Stimulated activated naive CD8-positive, alpha-beta T cell treated with anti-CD3 and anti-CD28 coated beads, Interleukin-15, Interleukin-2, amounts not matched to agents 100 ng/mL and 50 ng/mL, for 24 hours (primary cell): ENCODE measurements around the gene CCL23.
"Not testable (repeated sequence)": the region's sequence is repeated elsewhere in the genome, so short reads cannot be mapped to it uniquely, and the experiment has no call there.

Source experiments
- H3K27ac Mint-ChIP-seq: one replicate; pipeline ENCODE4 v1.8.0; 2021; ENCODE audit warnings: mild to moderate bottlenecking, mixed read lengths
- H3K27me3 Mint-ChIP-seq: one replicate; pipeline ENCODE4 v1.8.0; 2021; ENCODE audit warnings: mixed read lengths
- H3K36me3 Mint-ChIP-seq: one replicate; pipeline ENCODE4 v1.8.0; 2021; ENCODE audit warnings: low read depth, mixed read lengths
- H3K4me1 Mint-ChIP-seq: one replicate; pipeline ENCODE4 v1.8.0; 2021; ENCODE audit warnings: low read depth, mixed read lengths
- H3K4me3 Mint-ChIP-seq: one replicate; pipeline ENCODE4 v1.8.0; 2021; ENCODE audit warnings: mild to moderate bottlenecking, mixed read lengths
- H3K9me3 Mint-ChIP-seq: one replicate; pipeline ENCODE4 v1.8.0; 2021; ENCODE audit warnings: mixed read lengths

Gene CCL23

DNA sequence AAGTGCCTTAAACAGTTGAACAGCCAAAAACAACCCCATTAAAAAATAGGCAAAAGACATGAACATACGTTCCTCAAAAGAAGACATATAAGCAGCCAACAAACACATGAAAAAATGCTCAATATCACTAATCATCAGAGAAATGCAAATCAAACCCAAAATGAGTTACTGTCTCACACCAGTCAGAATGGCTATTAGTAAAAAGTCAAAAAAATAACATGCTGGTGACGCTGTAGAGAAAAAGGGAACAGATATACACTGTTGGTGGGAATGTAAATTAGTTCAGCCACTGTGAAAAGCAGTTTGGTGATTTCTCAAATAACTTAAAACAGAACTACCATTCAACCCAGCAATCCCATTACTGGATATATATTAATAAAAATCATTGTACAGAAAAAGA, 22.4 kb downstream of the CCL23 start:
- Mint-ChIP-seq H3K4me1 (peaks cover 17% of the 10 kb centered on the region), H3K27me3 (peaks cover 24% of the 10 kb centered on the region)
- not testable (repeated sequence) for H3K4me3 Mint-ChIP-seq, H3K36me3 Mint-ChIP-seq, H3K9me3 Mint-ChIP-seq, H3K27ac Mint-ChIP-seq

DNA sequence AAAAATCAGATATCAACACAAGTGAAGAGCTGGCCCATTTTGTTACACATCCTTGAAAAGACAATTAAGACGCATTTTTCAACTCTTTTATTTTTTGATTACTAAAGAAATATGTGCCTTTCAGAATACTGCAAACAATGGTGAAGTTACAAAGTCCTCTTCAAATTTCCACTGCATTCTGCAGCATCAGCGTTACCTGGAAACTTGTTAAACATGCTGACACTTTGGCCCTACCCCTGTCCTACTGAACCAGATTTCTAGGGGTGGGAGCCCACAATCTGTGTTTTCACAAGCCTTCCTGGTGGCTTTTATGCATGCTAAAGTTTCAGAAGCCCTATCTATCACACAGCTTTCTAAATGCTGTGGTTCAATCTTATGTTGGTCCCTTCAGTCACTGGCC, 26.7 kb downstream of the CCL23 start:
- Mint-ChIP-seq H3K9me3 (peaks cover 10% of the 10 kb centered on the region), H3K4me1 (peaks cover 3% of the 10 kb centered on the region), H3K36me3 (peaks cover 5% of the 10 kb centered on the region), H3K4me3 (no peak overlapping the region), H3K27ac (no peak overlapping the region), H3K27me3 (peaks cover 25% of the 10 kb centered on the region)

DNA sequence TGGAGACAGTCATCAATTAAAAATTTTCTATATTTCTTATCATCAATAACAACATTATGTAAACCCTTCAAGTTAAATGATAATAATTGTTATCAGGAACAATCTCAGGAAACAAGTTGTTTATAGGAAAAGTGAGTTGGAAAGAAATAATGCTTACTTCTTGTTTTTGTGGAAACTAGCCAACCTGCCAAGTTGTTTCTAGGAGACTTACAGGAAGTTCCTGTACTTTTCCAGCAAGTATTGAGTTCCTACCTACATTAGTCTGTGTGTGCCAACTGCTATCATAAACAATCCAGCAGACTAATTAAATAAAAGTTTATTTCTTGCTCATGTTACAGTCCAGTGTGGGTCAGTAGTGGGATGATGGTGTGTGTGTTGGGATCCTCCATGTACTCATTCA, 29.6 kb downstream of the CCL23 start:
- H3K9me3 Mint-ChIP-seq, result peaks cover 10% of the 10 kb centered on the region
- peaks cover 5% of the 10 kb centered on the region for H3K36me3 Mint-ChIP-seq
- H3K27ac Mint-ChIP-seq, result no peak overlapping the region
- peaks cover 13% of the 10 kb centered on the region for H3K27me3 Mint-ChIP-seq
- no peaks in the 10 kb centered on the region for H3K4me1 Mint-ChIP-seq
- H3K4me3 Mint-ChIP-seq, result no peak overlapping the region

DNA sequence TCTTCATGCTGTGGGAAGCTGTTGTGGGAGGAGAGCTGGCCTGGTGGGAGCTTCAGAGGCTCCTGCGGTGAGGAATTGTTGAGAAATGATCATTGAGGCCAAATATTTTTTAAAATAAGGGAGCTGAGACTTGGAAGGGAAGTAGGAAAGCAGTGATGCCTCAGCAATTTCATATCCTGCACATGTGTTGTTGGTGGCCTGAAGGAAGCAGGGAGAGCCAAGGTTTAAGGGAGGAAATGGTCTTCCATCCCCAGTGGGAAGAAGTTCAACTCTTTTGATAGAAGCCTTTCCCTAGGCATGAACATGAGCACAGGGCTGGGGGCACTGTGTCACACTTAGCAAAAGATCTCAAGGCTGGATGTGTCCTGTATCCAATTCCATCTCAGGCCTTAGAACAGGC, 31.1 kb downstream of the CCL23 start, which contains the start of gene CCL14:
Gene CCL14 (minus strand): TSS at position 87 of the 400 bp plus-strand sequence. CDS start 80 bp downstream, at position 7.
- H3K27ac Mint-ChIP-seq, result no peak within 1 kb of the TSS
- peaks cover 4% of the 10 kb centered on the region for H3K4me1 Mint-ChIP-seq

GRCh38 chr17:35984140-35984539, 33.6 kb downstream of the CCL23 start:
- Mint-ChIP-seq H3K36me3 (peaks cover 5% of the 10 kb centered on the region), H3K27me3 (peaks cover 8% of the 10 kb centered on the region), H3K27ac (no peak overlapping the region), H3K9me3 (peaks cover 5% of the 10 kb centered on the region), H3K4me3 (no peak overlapping the region), H3K4me1 (peaks cover 4% of the 10 kb centered on the region)

More for the DNA sequence above, 31.1 kb downstream of the CCL23 start, which contains the start of gene CCL14:
- Mint-ChIP-seq H3K4me3 (no peak within 1 kb of the TSS), H3K27me3 (peaks cover 4% of the 10 kb centered on the region), H3K36me3 (peaks cover 5% of the 10 kb centered on the region), H3K9me3 (peaks cover 10% of the 10 kb centered on the region)

DNA sequence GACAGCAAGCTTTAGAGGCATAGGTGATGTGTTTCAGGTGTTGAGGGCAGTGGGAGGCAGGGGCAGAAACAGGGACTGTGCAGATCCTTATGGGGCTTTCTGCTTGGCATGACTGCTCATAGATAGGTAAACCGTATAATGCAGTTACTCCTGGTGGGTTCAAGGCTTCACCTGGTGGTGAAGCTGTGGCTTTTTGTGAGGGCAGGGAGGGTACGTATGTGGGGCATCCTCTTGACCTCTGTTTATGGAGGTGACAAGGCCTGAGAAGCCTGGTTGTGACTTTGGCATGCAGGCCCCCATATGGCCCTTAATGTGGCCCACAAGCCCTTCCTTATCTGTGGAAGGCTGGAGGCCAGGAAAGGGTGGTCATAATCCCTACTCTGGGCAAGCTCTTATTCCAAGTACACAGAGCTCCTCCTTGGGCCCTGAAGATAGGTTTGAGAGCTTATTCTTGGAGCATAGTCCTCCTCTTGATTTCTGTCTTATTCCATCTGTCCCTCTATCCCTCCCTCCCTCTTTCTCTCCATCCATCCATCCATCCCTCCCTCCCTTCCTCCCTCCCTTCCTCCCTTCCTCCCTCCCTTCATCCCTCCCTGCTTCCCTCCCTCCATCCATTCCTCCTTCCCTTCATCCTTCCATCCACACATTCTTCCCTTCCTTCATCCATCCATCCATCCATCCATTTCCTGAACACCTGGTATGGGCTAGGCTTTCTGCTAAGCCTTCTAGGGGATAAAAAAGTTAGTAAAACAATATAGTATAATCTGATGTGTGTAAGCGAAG, 35.2 kb downstream of the CCL23 start:
- no peaks in the 10 kb centered on the region for H3K36me3 Mint-ChIP-seq
- H3K9me3 Mint-ChIP-seq, result no peaks in the 10 kb centered on the region
- no peak overlapping the region for H3K4me3 Mint-ChIP-seq
- H3K27me3 Mint-ChIP-seq, result peaks cover 6% of the 10 kb centered on the region
- no peak overlapping the region for H3K27ac Mint-ChIP-seq
- H3K4me1 Mint-ChIP-seq, result peaks cover 4% of the 10 kb centered on the region

DNA sequence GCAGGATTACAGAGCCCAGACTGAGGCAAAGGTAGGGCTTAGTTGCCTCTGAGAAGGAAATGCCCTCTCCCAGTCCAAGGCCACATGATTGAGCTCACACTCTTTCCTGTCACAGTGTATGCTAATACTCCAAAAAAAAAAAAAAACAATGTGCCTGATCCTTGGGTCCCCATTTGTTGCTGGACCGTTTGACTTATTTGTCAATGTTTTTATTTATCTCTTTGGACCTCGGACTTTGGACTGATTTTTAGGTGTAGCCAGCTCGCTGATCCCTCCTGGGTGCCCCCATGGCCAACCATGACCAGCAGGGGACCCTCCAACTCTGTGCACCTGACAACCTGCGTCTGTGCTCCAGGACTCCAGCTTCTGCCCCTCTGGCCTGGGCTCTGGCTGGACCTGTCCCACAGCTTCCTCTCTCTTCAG, 35.9 kb downstream of the CCL23 start:
- Mint-ChIP-seq H3K36me3 (no peaks in the 10 kb centered on the region), H3K4me1 (peaks cover 4% of the 10 kb centered on the region), H3K9me3 (no peaks in the 10 kb centered on the region), H3K4me3 (no peak overlapping the region), H3K27me3 (peaks cover 6% of the 10 kb centered on the region), H3K27ac (no peak overlapping the region)

GRCh38 chr17:35981246-35981645, 36.5 kb downstream of the CCL23 start, which contains the start of gene CCL16:
Gene CCL16, minus strand, starts transcription at chr17:35981497. Its CDS starts 77 bp downstream, at chr17:35981420.
- H3K36me3 Mint-ChIP-seq, result no peaks in the 10 kb centered on the region
- H3K27me3 Mint-ChIP-seq, result peaks cover 12% of the 10 kb centered on the region
- H3K4me3 Mint-ChIP-seq, result no peak within 1 kb of the TSS
- no peaks in the 10 kb centered on the region for H3K9me3 Mint-ChIP-seq
- H3K27ac Mint-ChIP-seq, result no peak within 1 kb of the TSS
- H3K4me1 Mint-ChIP-seq, result peaks cover 9% of the 10 kb centered on the region

DNA sequence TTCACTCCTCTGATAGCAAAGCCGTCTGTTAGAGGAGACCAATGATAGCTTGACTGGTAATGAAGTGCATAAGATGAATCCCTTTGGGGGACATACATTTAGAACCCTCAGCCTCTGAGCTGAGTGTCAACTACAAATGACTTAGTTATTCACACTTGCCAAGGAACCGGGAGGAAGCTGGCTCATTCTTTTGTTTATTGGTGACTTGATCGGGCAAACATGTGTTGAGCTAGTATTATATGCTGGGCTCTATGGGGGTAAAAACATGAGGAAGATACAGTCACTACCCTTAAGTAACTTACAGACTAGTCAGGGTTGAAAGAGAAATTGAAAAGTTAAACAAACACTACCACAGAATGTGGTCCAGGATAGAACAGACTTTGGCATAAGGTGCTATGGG, 39.4 kb downstream of the CCL23 start:
- peaks cover 12% of the 10 kb centered on the region for H3K4me1 Mint-ChIP-seq
- H3K27ac Mint-ChIP-seq, result no peak overlapping the region
- H3K9me3 Mint-ChIP-seq, result no peaks in the 10 kb centered on the region
- H3K36me3 Mint-ChIP-seq, result no peaks in the 10 kb centered on the region
- H3K4me3 Mint-ChIP-seq, result no peak overlapping the region
- peaks cover 12% of the 10 kb centered on the region for H3K27me3 Mint-ChIP-seq

- H3K27ac Mint-ChIP-seq, result no peak overlapping the region
- no peaks in the 10 kb centered on the region for H3K9me3 Mint-ChIP-seq
- peaks cover 12% of the 10 kb centered on the region for H3K4me1 Mint-ChIP-seq
- H3K36me3 Mint-ChIP-seq, result no peaks in the 10 kb centered on the region
- H3K4me3 Mint-ChIP-seq, result no peak overlapping the region
- peaks cover 12% of the 10 kb centered on the region for H3K27me3 Mint-ChIP-seq
These were observed 40.3 kb downstream of the CCL23 start for GRCh38 chr17:35977509-35977908.

DNA sequence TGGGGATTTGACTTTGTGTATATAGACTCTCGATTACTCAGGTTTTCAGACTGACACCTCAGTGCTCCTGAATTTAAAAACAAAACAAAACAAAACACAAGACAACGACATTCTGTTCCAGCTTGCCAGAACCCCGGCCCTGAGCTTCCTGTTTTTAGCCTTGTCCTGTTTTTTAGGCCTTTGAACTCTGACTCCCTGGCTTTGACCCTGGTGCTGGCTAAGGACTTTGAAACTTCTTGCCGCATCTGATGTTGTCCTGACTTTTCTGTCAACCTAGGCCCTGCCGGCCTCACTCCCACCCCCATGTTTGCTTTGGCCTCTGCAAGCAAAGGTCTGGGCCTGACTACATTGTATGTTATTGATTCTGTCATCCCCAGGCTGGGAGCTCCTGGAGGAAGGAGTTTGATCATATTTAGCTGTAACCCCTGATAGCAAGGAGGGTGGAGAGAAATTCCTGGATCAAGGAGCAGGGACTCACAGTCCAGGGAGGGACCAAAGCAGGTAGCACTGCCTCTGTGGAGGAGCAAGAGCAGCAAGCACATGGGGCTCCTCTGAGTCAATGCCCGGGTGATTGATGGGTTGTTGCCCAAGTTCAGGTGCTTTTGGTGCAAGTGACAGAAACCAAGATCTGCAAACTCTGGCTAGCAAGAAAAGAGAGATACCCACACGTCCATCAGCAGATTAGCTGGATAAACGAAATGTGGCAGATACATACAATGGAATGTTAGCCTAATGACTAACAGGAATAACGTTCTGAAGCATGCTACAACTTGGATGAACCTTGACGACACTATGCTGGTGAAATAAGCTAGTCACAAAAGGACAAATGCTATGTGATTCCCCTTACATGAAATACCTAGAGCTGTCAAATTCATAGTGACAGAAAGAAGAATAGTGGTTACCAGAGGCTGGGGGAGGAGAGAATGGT, 44.2 kb downstream of the CCL23 start:
- H3K27ac Mint-ChIP-seq, result peak overlapping the region; percentile 16
- H3K36me3 Mint-ChIP-seq, result no peaks in the 10 kb centered on the region
- H3K9me3 Mint-ChIP-seq, result no peaks in the 10 kb centered on the region
- peaks cover 19% of the 10 kb centered on the region for H3K4me1 Mint-ChIP-seq
- H3K27me3 Mint-ChIP-seq, result peaks cover 6% of the 10 kb centered on the region
- no peak overlapping the region for H3K4me3 Mint-ChIP-seq

DNA sequence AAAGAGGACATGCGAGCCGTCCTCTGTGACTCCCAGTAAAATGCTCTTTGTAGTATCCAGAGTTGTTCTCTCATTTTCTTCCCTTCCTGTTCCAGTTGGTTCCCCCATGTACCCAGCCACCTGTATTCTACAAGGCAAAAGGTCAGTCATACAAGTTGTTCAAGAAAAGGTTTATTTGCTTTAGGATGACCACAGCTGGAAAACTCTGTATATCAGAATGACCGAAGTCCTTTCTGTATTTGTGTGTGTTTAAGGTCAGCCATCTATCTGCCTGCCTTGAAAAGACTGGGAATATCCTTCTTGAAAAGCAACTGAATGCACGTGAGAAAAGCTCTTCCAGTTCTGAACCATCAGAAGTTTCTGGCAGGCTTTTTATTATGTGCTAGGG, 44.8 kb downstream of the CCL23 start:
- H3K27me3 Mint-ChIP-seq, result peaks cover 6% of the 10 kb centered on the region
- peaks cover 19% of the 10 kb centered on the region for H3K4me1 Mint-ChIP-seq
- H3K9me3 Mint-ChIP-seq, result no peaks in the 10 kb centered on the region
- H3K27ac Mint-ChIP-seq, result peak overlapping the region; percentile 16
- no peaks in the 10 kb centered on the region for H3K36me3 Mint-ChIP-seq
- H3K4me3 Mint-ChIP-seq, result no peak overlapping the region

GRCh38 chr17:35972535-35972934, 45.2 kb downstream of the CCL23 start:
- H3K4me3 Mint-ChIP-seq, result no peak overlapping the region
- no peaks in the 10 kb centered on the region for H3K36me3 Mint-ChIP-seq
- H3K27me3 Mint-ChIP-seq, result peaks cover 6% of the 10 kb centered on the region
- no peak overlapping the region for H3K27ac Mint-ChIP-seq
- H3K9me3 Mint-ChIP-seq, result no peaks in the 10 kb centered on the region
- peaks cover 19% of the 10 kb centered on the region for H3K4me1 Mint-ChIP-seq

DNA sequence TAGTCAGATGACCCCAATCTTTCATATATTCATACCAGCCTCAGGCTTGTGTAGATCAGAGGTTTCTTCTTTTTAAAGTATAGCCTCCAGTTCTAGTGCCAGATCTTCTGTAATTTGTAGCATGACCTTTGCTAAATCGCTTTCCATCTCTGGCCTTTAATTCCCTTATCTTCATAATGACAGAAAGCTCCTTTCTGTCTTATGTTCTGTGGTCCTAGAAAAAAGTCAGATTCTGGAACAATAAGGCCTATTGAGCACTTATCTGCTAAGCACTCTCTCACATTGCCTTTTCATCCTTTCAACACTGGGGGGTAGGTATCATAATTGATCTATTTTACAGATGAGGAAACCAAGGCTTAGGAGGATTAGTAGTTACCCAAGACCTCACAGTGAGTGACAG, 45.7 kb downstream of the CCL23 start:
- H3K4me1 Mint-ChIP-seq, result peaks cover 19% of the 10 kb centered on the region

More for the DNA sequence above, 45.7 kb downstream of the CCL23 start:
- Mint-ChIP-seq H3K27ac (no peak overlapping the region), H3K27me3 (peaks cover 6% of the 10 kb centered on the region), H3K4me3 (no peak overlapping the region), H3K36me3 (no peaks in the 10 kb centered on the region), H3K9me3 (no peaks in the 10 kb centered on the region)
